ENCODE results near the gene PROC. TPM values are rescaled to one million over a fixed set of nuclear protein-coding genes. Genes with fewer than 3 reads are reported as not detected.

PROC gene
- total RNA-seq, 1 donor from 2014 or later = not detected

Small RNA genes lying within 50 kb of the gene (microRNA-seq; reads per million reads assigned to microRNA genes)
- not detected for gene MIR4783 (ENCODE audit: borderline number of aligned reads)

Other genes starting within 250 kb of the PROC start
- 0.10 TPM for gene CYP27C1, start 198.1 kb upstream of the PROC start, total RNA-seq
- 23.8 TPM for gene ERCC3, start 124.3 kb upstream of the PROC start, total RNA-seq
- 24.9 TPM for gene MAP3K2, start 30.5 kb upstream of the PROC start, total RNA-seq
- 58.1 TPM for gene IWS1, start 108.1 kb downstream of the PROC start, total RNA-seq
- 0.42 TPM for gene MYO7B, start 117.3 kb downstream of the PROC start, total RNA-seq
- 0.25 TPM for gene GPR17, start 227.7 kb downstream of the PROC start, total RNA-seq

Data from left ventricle myocardium superior (tissue), 1 donor.